Tibial nerve (tissue), 4 donors: Measurements from ENCODE around the gene C9orf50. TPM values are rescaled to one million over a fixed set of nuclear protein-coding genes. Genes with fewer than 3 reads are reported as not detected.
"Not testable (repeated sequence)": the region's sequence is repeated elsewhere in the genome, so short reads cannot be mapped to it uniquely, and the experiment has no call there.

Experiments used
- DNase-seq, 2 donors: peaks; one replicate each; pipeline ENCODE4 v3.0.0-alpha.2; 2019; ENCODE audit warnings: low spot score in 2 of 2
- H3K27ac ChIP-seq, 4 donors: fragments of 200-600 bp; sonication (generic) in 3 of 4; one replicate each; pipeline ENCODE4 v1.5.1; 2017 to 2019; ENCODE audit warnings: mild to moderate bottlenecking in 1 of 4
- H3K27me3 ChIP-seq, 2 donors: fragments of 200-600 bp; sonication (generic) in 1 of 2; one replicate each; pipeline versions ENCODE4 v1.5.1 to v1.6.0; 2017 to 2019
- H3K36me3 ChIP-seq, 3 donors: fragments of 200-600 bp; sonication (generic); one replicate each; pipeline ENCODE4 v1.5.1; 2018 to 2019
- H3K4me1 ChIP-seq, 4 donors: fragments of 200-600 bp; sonication (generic) in 3 of 4; one replicate each; pipeline ENCODE4 v1.5.1; 2017 to 2019
- H3K4me3 ChIP-seq, 4 donors: fragments of 200-600 bp; sonication (generic) in 3 of 4; one replicate each; pipeline ENCODE4 v1.5.1; 2017 to 2019; ENCODE audit warnings: mild to moderate bottlenecking in 1 of 4, moderate library complexity in 1 of 4
- H3K9me3 ChIP-seq, 4 donors: fragments of 200-600 bp; sonication (generic) in 3 of 4; one replicate each; pipeline ENCODE4 v1.5.1; 2017 to 2019
- CTCF ChIP-seq, 5 experiments: fragments of 200-600 bp in 3 of 5; fragments of 450-650 bp in 2 of 5; sonication (generic) in 3 of 5; IDR thresholded peaks; one replicate each; pipeline ENCODE4 v1.5.1; 2016 to 2019; ENCODE audit warnings: antibody characterized with exemption in 5 of 5, mild to moderate bottlenecking in 3 of 5, moderate library complexity in 2 of 5
- EP300 ChIP-seq, 2 donors: sonication (generic); formaldehyde crosslinking; IDR thresholded peaks; one replicate each; pipeline ENCODE4 v1.6.1; 2017; ENCODE audit warnings: antibody characterized with exemption in 2 of 2, mild to moderate bottlenecking in 1 of 2
- POLR2A ChIP-seq, 2 donors: fragments of 450-650 bp; IDR thresholded peaks; one replicate each; pipeline ENCODE4 v1.6.1; 2017; ENCODE audit warnings: antibody characterized with exemption in 2 of 2, mild to moderate bottlenecking in 2 of 2, moderate library complexity in 2 of 2
- WGBS, 2 donors: methylation state at CpG; one replicate each; pipeline ENCODE4 v1.1.5; 2018; 5-methylcytosine and 5-hydroxymethylcytosine counted together
- total RNA-seq, 4 donors: library from RNA; depleted of rRNA; stranded (reverse); fragments of >200 nt; gene quantifications; one replicate each; pipeline ENCODE4 v1.1.0, GENCODE V29; 2016

The C9orf50 gene
- total RNA-seq, 4 donors from 2014 or later = 0.90 to 1.7 (median 1.3) TPM

- Histone ChIP-seq H3K36me3 (no peaks in the 10 kb centered on the region), H3K4me1 (peaks cover 0 to 36% (median 4%) of the 10 kb centered on the region in 4 donors), H3K27ac (peak overlapping the region in 1 of 4 donors; percentile 66), H3K9me3 (no peaks in the 10 kb centered on the region), H3K27me3 (peaks cover 0 to 48% of the 10 kb centered on the region in 2 donors), H3K4me3 (peak overlapping the region in 3 of 4 donors; percentile 2 to 59 (median 35))
- DNase-seq = no peak
- WGBS, 2 donors = 28 to 40% methylated on average over 9 to 13 of the region's 13 CpGs
- no peak for TF ChIP-seq CTCF (IDR thresholded peaks at IDR 0.05)
- no peak for TF ChIP-seq POLR2A (IDR thresholded peaks at IDR 0.05)
- TF ChIP-seq EP300 (IDR thresholded peaks at IDR 0.05) = no peak
Observed at GRCh38 chr9:129666575-129666974, 45.7 kb upstream of the C9orf50 start.

GRCh38 chr9:129665814-129666520 lies 45.1 kb upstream of the C9orf50 start:
- no peaks in the 10 kb centered on the region for H3K9me3 ChIP-seq
- H3K4me1 ChIP-seq = peaks cover 0 to 31% (median 4%) of the 10 kb centered on the region in 4 donors
- peak overlapping the region in 1 of 4 donors; percentile 66 for H3K27ac ChIP-seq
- peaks cover 0 to 48% of the 10 kb centered on the region in 2 donors for H3K27me3 ChIP-seq
- 1 to 3% methylated on average over 34 to 48 of the region's 88 CpGs for WGBS, 2 donors
- TF ChIP-seq POLR2A (IDR thresholded peaks at IDR 0.05) = peak in 1 of 2 donors; percentile 4
- no peak for TF ChIP-seq CTCF (IDR thresholded peaks at IDR 0.05)
- peak overlapping the region; percentile 2 to 59 (median 31) for H3K4me3 ChIP-seq
- no peaks in the 10 kb centered on the region for H3K36me3 ChIP-seq
- no peak for DNase-seq

- Histone ChIP-seq H3K4me3 (peak within 1 kb of the TSS; percentile 27 to 59 (median 38)), H3K27ac (peak within 1 kb of the TSS in 1 of 4 donors; percentile 66), H3K27me3 (peaks cover 0 to 48% of the 10 kb centered on the region in 2 donors), H3K36me3 (no peaks in the 10 kb centered on the region), H3K9me3 (no peaks in the 10 kb centered on the region), H3K4me1 (peaks cover 0 to 31% (median 4%) of the 10 kb centered on the region in 4 donors)
- WGBS, 2 donors = 0 to 1% methylated on average over 3 to 34 of the region's 37 CpGs
- TF ChIP-seq POLR2A (IDR thresholded peaks at IDR 0.05) = peak in 1 of 2 donors; percentile 18
- no peak for TF ChIP-seq CTCF (IDR thresholded peaks at IDR 0.05)
- peak in 1 of 2 donors; percentile 29 for TF ChIP-seq EP300 (IDR thresholded peaks at IDR 0.05)
- no peak for DNase-seq
Observed at GRCh38 chr9:129665389-129665775, 44.5 kb upstream of the C9orf50 start, which contains the start of gene PRRX2. Gene PRRX2 (plus strand): TSS chr9:129665647. CDS start chr9:129665868, 221 bp downstream.

- Histone ChIP-seq H3K4me1 (peaks cover 0 to 31% (median 4%) of the 10 kb centered on the region in 4 donors), H3K27me3 (peaks cover 0 to 48% of the 10 kb centered on the region in 2 donors), H3K36me3 (no peaks in the 10 kb centered on the region), H3K27ac (peak overlapping the region in 1 of 4 donors; percentile 66), H3K4me3 (peak overlapping the region; percentile 27 to 59 (median 38)), H3K9me3 (no peaks in the 10 kb centered on the region)
- WGBS, 2 donors = 13 to 14% methylated on average over 29 of the region's 36 CpGs
- no peak for DNase-seq
- TF ChIP-seq POLR2A (IDR thresholded peaks at IDR 0.05) = no peak
- no peak for TF ChIP-seq EP300 (IDR thresholded peaks at IDR 0.05)
- TF ChIP-seq CTCF (IDR thresholded peaks at IDR 0.05) = no peak
Observed at GRCh38 chr9:129664746-129665388, 44.0 kb upstream of the C9orf50 start.

- H3K27me3 ChIP-seq = peaks cover 0 to 36% of the 10 kb centered on the region in 2 donors
- H3K4me3 ChIP-seq, H3K36me3 ChIP-seq, H3K27ac ChIP-seq, H3K9me3 ChIP-seq, DNase-seq: not testable (repeated sequence)
- whole genome bisulfite sequencing, 2 donors = 60 to 78% methylated on average over 3 of the region's 3 CpGs
- peaks cover 0 to 23% (median 4%) of the 10 kb centered on the region in 4 donors for H3K4me1 ChIP-seq
Observed at GRCh38 chr9:129662239-129662638, 41.3 kb upstream of the C9orf50 start.
